ENCODE results near the gene GAS7.

- TF ChIP-seq MAX (IDR thresholded peaks at IDR 0.05): no peak
- no peak for TF ChIP-seq SIN3A (IDR thresholded peaks at IDR 0.05; ENCODE audit: low read depth)
- TF ChIP-seq POLR2A (IDR thresholded peaks at IDR 0.05; ENCODE audit: borderline replicate concordance, extremely low read depth, insufficient read depth, insufficient read length): no peak
- no peak for TF ChIP-seq CTCF (IDR thresholded peaks at IDR 0.05 in 2 of 3, conservative IDR thresholded peaks at IDR 0.05 in 1 of 3; ENCODE audit: borderline replicate concordance in 1 of 3, insufficient read depth in 1 of 3, low read depth in 2 of 3, low read length in 2 of 3)
These were observed 144.4 kb downstream of the GAS7 start for GRCh38 chr17:10053782-10054540.

Data from HCT116 (cell line).